SU-DHL-6 (cell line): Measurements from ENCODE around the gene TNRC6B.

Experiments used
- EZH2phosphoT487 ChIP-seq: fragments of 200-600 bp; sonication (generic), shearing (Covaris generic); conservative IDR thresholded peaks from 2 replicates; pipeline ENCODE4 v1.6.1; 2018; ENCODE audit warnings: mild to moderate bottlenecking, antibody characterized with exemption, low read length, moderate library complexity, mixed read lengths
- TF ChIP-seq, protein P1 (sequence below): fragments of 200-600 bp; sonication (generic); IDR thresholded peaks from one replicate; pipeline ENCODE4 v1.5.1; 2017; ENCODE audit warnings: antibody characterized with exemption, mild to moderate bottlenecking, low read length, moderate library complexity; ENCODE audit not compliant: insufficient read depth, poor library complexity, severe bottlenecking

DNA sequence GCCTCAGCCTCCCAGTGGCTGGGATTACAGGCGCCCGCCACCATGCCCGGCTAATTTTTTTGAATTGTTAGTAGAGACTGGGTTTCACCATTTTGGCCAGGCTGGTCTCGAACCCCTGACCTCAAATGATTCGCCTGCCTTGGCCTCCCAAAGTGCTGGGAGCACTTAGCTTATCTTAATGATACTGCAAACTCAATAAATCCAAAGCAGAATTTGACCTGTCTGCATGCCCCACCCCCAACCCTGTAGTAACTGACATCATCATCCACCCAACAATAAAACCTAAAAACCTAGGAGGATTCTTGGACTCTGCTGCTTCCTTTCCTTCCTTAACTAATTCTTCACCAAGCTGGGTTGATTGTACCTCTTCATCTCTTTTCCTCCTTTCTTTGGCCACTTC, 162.3 kb downstream of the TNRC6B start:
- TF ChIP-seq, protein P1, sequence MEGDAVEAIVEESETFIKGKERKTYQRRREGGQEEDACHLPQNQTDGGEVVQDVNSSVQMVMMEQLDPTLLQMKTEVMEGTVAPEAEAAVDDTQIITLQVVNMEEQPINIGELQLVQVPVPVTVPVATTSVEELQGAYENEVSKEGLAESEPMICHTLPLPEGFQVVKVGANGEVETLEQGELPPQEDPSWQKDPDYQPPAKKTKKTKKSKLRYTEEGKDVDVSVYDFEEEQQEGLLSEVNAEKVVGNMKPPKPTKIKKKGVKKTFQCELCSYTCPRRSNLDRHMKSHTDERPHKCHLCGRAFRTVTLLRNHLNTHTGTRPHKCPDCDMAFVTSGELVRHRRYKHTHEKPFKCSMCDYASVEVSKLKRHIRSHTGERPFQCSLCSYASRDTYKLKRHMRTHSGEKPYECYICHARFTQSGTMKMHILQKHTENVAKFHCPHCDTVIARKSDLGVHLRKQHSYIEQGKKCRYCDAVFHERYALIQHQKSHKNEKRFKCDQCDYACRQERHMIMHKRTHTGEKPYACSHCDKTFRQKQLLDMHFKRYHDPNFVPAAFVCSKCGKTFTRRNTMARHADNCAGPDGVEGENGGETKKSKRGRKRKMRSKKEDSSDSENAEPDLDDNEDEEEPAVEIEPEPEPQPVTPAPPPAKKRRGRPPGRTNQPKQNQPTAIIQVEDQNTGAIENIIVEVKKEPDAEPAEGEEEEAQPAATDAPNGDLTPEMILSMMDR = no peak
- no peak for TF ChIP-seq EZH2phosphoT487
